ENCODE measurements around the gene SLC22A23.
"Not testable (repeated sequence)": the region's sequence is repeated elsewhere in the genome, so short reads cannot be mapped to it uniquely, and the experiment has no call there.

The SLC22A23 gene

GRCh38 chr6:3259491-3259958 lies 197.3 kb downstream of the SLC22A23 start:
- no peak for FAIRE-seq

DNA sequence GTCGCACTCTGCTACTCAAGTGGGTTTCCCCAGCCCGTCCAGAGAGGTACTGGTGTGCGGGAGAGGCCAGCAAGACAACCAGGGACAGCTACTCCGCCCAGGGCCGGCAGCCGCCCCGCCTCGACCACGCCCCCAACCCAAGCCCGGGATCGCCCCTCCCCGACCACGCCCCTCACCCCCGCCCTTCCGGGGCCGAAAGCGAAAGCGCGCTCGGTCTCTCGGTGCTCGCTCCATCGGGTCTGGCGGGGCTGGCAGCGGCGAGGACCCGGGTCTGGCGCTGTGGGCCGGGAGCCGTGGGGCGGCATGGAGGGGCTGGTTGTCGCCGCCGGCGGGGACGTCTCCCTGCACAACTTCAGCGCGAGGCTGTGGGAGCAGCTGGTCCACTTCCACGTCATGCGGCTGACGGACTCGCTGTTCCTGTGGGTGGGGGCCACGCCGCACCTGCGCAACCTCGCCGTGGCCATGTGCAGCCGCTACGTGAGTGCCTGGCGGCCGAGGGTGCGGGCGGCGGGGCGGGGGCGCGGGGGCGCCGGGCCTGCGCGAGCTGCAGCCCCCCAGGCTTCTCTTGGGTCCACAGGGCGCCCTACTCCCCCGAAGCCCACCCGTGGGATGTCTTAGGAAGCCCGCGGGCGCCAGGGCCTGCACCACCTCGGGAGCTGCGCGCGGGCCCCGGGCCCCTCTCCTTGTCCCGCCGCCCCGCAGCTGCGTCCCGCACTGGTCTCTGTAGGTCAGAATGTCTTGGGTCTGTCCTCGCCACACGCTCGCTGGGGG lies 197.9 kb downstream of the SLC22A23 start, which contains the start of gene PSMG4:
TSS of gene PSMG4 (plus strand) at position 228 of the 771 bp plus-strand sequence. CDS start at position 304, 76 bp downstream.
- FAIRE-seq = no peak

GRCh38 chr6:3258201-3258600 lies 198.6 kb downstream of the SLC22A23 start:
- no peak for FAIRE-seq

GRCh38 chr6:3253597-3253961 lies 203.3 kb downstream of the SLC22A23 start:
- FAIRE-seq = no peak

DNA sequence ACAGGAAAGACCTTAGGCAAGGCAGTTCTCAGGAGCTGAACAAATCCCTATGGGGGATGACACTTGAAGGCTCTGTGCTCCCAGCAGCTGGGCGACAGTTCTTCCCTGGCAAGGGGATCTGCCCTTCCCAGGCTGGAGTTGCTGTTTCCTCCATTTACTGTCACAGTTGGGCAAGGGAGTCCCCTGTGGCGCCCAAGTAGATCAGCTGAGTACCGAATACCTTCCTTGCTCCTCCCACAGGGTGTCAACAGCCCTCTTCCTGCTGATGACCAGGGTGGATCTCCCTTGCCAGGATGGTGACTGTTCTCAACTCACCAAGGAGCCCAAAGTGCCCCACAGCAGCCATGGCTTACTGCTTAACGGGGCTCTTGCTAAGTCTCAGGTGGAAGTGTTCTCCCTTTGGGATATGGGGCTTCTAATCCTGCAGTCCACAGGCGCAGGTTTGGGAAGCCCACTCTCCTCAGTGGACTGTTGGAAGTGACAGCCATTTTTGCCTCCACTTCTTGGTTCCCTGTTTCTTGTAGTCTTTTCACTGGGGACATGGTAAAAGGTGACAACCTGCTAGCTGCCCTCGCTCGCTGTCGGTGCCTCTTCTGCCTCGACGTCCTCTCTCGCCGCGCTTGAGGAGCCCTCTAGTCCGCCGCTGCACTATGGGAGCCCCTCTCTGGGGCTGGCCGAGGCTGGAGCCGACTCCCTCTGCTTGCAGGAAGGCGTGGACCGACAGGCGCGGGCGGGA lies 203.8 kb downstream of the SLC22A23 start:
- no peak for FAIRE-seq

DNA sequence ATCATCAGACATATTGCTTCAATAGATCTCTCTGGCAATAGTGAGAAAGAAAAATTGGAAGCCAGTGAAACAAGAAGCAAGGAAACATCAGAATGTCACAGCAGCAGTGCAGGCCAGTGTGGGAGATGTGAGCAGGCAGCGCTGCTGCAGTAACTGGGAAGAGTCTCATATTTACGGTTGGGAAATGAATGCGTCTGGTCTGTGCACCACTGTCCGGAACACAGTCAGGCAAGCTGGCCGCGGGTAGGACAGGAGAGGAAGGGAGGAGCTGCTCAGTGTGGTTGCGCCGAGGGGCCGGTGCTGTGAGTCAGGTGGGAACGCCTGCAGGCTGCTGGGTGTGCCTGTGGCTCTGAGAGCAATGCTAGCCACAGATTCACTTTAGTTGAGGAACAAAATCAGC lies 204.5 kb downstream of the SLC22A23 start:
- no peak for FAIRE-seq

- no peak for FAIRE-seq
Observed at GRCh38 chr6:3251462-3252314, 205.2 kb downstream of the SLC22A23 start.

DNA sequence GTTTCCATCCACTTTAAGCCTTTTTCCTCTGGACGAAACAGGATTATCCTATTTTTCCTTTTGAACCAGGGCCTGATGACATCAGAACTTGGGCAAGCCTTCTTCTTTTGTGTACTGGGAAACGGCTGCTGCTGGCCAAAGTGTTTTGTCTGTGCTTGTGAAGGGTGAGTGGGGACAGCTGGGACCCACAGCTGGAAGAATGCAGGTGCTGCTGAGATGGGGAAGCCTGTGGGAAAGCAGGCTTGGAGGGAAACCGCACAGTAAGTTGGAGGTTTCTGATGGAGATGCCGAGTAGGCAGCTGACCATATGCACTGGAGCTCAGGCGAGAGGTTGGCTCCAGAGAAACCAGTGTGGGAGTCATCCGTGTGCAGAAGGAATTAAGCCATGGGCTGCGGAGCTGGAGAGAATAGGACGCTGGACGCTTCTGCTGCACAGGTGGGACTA lies 206.6 kb downstream of the SLC22A23 start:
- FAIRE-seq = no peak

- FAIRE-seq = no peak
Observed at GRCh38 chr6:3249821-3250220, 207.0 kb downstream of the SLC22A23 start.

DNA sequence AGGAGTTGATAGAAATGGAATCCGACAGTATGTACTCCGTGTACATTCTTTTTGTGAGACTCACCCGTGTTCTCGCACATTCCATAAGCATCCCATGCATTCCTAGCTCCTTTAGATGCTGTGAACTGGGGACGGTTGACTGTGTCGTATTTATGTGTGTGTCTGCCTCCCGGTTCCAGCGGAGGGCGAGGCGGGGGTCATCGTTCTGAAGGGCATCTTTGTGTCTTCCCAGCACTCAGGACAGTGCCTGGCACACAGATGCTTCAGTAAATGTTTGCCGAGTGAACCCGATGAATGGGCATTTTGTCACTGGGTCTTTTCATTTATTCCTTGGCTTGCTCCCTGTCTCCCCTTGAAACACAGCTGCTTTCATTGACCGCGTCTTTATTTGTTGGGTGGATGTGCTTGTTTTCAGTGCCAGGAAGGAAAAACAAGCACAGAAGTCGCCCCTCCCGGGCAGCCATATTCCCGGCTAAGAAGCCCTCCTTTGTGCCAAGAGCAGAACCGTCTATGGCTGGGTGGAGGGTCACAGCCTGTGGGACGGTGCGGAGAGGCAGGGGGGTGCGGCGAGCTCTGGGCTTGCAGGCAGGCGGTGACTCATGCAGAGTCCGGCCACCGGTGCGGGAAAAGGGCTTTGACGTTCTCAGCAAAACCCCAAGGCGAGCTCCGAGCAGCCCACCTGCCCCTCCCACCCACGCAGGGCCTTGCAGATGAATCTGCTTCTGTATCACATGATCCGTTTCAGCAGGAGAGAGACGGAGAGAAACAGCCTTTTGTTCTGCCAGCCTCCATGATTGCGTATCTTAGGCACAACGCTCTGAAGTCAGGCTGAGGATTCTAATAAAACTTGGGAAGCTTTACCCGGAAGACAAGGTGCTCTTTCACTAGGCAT lies 209.3 kb downstream of the SLC22A23 start:
- no peak for FAIRE-seq

GRCh38 chr6:3245216-3245615 lies 211.6 kb downstream of the SLC22A23 start:
- FAIRE-seq = no peak

GRCh38 chr6:3244832-3245161 lies 212.1 kb downstream of the SLC22A23 start:
- FAIRE-seq = not testable (repeated sequence)

DNA sequence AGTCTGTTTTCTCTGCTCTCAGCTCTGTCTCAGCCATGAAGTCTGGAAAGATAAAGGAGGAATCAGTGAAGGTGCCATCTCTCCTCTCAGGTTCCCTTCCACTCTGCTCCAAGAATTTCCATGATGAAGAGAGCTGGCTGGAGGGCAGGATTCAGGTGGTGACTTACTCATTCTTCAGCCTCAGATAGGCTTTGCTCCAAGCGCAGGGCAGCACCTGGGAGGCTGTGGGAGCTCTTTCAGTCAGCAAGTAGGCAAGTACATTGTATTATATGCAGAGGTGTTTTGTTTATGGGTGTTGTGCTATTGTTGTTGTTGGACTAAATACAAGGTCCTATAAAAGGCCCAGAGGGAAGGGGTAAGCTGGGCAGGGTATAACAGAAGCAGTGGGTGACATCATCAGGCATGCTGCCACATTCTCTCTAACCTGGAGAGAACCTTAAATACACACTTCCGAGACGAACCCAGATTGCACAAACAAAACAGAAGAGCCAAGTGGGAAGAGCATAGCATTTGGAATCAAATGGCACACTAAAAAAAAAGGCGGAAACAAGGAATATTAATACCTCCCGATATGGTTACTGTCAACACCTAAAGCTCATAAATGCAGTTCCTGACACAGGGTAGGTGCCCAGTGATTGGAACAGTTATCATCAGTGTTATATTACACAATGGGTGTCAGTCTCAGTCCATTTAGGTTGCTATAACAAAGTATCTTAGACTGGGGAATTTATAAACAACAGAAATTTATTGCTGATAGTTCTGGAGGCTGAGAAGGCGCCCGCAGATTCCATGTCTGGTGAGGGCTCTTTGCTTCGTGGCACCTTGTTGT lies 212.6 kb downstream of the SLC22A23 start:
- no peak for FAIRE-seq

DNA sequence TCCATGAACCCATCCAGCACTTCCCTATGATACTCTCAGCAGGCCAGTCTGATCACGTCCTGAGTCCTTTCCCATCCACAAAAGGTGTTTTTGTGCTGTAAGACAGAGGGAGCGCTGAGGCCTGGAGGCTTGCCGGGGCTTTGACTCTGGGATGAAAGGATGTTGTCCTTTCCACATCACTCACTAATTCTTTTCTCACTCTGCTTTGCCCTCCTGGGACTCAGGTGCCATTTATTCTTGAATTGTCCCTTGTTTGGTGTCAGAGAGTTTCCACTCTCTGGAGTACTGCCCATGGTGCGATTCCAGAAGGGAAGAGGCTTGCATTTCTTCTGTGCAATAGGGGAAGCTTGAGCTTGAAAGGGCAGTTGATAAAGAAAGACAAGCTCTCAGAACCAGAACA lies 214.1 kb downstream of the SLC22A23 start:
- FAIRE-seq = no peak

GRCh38 chr6:3241745-3242144 lies 215.1 kb downstream of the SLC22A23 start:
- FAIRE-seq = not testable (repeated sequence)

- no peak for FAIRE-seq
Observed at GRCh38 chr6:3240595-3240994, 216.3 kb downstream of the SLC22A23 start.

DNA sequence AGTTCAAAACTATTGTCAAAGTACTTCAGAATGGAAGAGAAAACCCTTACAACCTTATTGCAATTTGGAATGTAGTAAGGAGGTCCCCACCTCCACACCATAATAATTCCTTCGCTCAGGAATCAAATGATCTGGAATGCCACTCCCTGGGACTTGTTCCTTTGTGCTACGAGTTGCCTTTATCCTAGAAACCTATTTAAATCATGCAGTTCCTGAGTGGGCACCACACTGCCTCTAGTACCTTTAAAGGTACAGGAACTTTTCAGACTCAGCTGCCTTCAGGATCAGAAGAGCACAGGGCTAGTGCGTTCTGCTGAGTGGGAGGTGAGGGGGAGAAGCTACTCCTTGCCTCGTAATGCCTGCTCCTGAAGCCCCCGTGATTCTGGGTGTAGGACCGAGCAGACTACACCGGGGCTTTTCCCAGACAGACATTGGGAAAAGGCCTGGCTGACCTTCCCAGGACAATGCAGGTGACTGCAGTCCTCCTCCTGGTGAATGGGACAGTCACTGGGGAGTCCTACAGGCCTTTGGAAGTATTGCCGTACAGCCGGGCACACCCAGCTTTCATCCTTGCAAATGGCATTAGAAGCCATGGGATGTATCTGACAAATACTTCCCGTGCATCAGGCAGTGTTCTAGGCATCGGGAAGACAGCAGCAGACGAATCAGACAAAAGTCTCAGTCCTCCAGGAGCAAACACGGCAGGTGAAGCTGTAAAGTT lies 217.6 kb downstream of the SLC22A23 start:
- no peak for FAIRE-seq

DNA sequence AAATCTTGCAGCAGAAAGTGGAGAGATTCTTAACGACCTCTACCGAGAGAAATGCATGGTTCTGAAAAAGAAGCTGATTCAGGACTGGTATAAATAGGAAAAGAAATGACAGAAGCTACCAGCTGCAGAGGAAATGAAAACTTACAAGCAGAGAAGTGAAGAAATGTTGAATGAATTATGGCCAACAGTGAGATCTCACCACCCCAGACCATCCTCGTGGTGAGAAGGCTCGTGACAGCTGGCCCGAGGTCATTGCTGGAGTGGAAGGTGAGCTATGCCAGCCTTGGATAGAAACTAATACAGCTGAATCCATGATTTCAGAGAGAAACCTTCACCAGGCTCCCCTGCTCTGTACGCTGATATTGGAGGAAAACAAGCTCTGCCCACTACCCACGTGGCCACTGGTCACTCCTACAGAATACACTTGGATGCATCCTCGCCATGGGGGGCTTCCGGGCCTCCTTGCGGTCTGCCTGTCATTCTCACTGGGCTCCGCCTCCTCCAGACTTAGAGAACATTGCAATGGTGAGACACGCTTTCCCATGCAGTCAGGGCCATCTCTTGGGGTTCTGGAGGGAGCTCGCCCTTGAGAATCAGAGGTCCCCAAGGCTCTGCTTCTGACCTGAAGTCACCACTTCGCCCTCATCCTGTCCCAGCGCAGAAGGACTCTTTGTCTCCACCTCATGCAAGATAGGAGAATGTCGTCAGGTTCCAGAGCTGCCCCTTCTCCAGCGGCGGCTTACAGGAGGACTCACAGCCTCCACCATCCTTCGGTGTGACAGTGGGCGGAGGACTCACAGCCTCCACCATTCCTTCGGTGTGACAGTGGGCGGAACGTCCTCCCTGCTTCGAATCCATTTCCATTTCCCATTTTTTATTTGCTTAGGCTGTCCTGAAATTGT lies 218.8 kb downstream of the SLC22A23 start:
- no peak for FAIRE-seq

- FAIRE-seq = no peak
Observed at GRCh38 chr6:3236005-3236404, 220.8 kb downstream of the SLC22A23 start.

All from islet of Langerhans (tissue), 1 donor.